ES-I3 (cell line): ENCODE measurements around the gene NCEH1.
"Not testable (repeated sequence)": the region's sequence is repeated elsewhere in the genome, so short reads cannot be mapped to it uniquely, and the experiment has no call there.

Experiments used
- H3K36me3 ChIP-seq: 2 replicates; pipeline ENCODE4 v1.6.1; 2013; ENCODE audit warnings: mild to moderate bottlenecking, low read length, control low read depth, moderate library complexity; ENCODE audit not compliant: insufficient read depth
- H3K4me1 ChIP-seq: 2 replicates; pipeline ENCODE4 v1.6.1; 2013; ENCODE audit warnings: mild to moderate bottlenecking, control low read depth, low read length; ENCODE audit not compliant: insufficient read depth
- H3K9ac ChIP-seq: 2 replicates; pipeline ENCODE4 v1.6.1; 2013; ENCODE audit warnings: low read depth, mild to moderate bottlenecking, low read length, moderate library complexity
- H3K9me3 ChIP-seq: 2 replicates; pipeline ENCODE4 v1.6.1; 2013; ENCODE audit warnings: mild to moderate bottlenecking, low read length, moderate library complexity; ENCODE audit not compliant: control insufficient read depth, insufficient read depth

Gene NCEH1

GRCh38 chr3:172676196-172676922, 34.5 kb downstream of the NCEH1 start:
- Histone ChIP-seq H3K36me3 (no peaks in the 10 kb centered on the region), H3K9ac (peak overlapping the region; percentile 26; the same call in 1 of the 2 replicates)

GRCh38 chr3:172675441-172676193, 35.2 kb downstream of the NCEH1 start:
- H3K9me3 ChIP-seq = no peaks in the 10 kb centered on the region
- peaks cover 20% of the 10 kb centered on the region for H3K4me1 ChIP-seq
- H3K9ac ChIP-seq = peak overlapping the region; percentile 26; the same call in 1 of the 2 replicates
- no peaks in the 10 kb centered on the region for H3K36me3 ChIP-seq

More at GRCh38 chr3:172676196-172676922, 34.5 kb downstream of the NCEH1 start:
- H3K4me1 ChIP-seq = peaks cover 20% of the 10 kb centered on the region
- no peaks in the 10 kb centered on the region for H3K9me3 ChIP-seq

DNA sequence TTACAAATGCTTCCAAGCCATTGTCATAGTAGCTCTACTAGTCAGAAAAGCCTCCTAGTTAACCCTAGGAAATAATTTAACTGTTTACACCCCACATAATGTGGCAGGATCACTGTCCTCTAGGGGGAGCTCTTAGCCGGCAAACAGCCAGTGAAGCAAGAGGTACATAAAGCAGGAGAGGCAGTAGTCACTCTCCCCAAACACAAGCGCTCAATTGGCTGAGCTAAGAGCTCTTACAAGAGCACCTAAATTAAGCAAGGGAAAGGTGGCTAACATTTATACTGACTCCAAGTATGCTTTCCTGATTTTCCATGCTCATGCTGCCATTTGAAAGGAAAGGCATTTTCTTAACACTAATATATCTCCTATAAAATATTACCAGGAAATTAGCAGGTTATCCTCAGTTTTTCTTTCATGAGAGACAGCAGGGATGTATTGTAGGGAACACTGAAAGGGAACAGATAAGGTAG, 37.6 kb downstream of the NCEH1 start:
- H3K9ac ChIP-seq = no peak overlapping the region
- no peaks in the 10 kb centered on the region for H3K36me3 ChIP-seq
- H3K9me3 ChIP-seq = no peaks in the 10 kb centered on the region
- H3K4me1 ChIP-seq = peaks cover 14% of the 10 kb centered on the region

DNA sequence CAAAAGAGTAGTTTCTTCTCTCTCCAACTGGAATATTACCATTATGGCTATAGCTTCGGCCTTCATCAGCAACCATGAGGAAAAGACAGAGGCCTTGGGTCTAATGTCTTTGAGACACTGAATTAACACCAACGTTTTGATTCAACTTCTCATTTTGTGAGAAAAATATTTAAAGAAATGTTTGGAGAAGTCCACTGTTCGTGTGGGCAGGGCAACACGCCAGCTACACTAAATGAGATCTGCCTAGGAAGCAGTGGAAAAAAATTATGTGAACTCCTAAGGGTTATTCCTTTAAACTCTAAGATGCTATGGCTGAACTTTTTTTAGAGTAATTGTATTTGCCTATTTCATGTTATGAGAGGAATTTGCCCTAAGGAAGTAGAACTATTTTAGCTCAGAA, 41.8 kb downstream of the NCEH1 start:
- H3K36me3 ChIP-seq = no peaks in the 10 kb centered on the region
- peaks cover 4% of the 10 kb centered on the region for H3K9me3 ChIP-seq
- H3K9ac ChIP-seq = no peak overlapping the region
- H3K4me1 ChIP-seq = peaks cover 5% of the 10 kb centered on the region

DNA sequence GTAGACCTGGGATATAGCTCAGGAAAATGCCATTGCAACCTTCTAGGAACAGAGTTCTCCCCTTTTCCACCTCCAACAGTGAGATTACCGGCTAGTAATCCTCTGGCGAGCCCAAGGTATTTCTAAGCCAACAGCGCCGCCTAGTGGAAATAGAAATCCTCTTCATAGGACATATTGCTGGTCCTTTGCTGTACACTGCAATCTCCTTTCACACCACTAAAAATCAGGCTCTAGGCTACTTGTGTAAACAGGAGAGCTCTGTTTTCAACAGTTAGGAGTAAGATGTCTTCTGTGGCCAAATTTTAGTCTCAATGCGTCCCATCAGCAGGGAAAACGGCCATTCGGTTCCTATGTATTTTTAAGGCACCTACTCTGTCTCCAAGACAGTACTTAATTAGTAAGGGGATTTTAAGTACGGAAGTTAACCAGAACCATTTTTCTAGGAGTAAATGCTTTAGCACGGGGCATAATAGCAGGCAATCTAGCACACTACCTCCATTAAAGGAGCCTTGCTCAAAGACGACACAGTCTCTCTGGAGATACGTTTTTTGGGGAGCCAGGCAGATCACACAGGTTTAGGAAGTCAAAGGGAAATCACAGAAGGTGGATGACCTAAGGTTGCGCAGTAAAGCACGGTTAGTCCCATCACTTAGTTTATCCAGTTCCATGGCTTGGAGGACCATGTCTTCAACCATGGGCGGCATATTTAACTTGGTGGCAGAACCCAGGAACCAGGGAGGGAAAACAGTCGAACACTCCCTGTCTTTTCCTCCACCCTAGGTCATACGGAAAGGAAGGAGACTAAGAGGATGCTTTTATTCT, 43.8 kb downstream of the NCEH1 start:
- Histone ChIP-seq H3K9me3 (peaks cover 4% of the 10 kb centered on the region), H3K4me1 (no peaks in the 10 kb centered on the region), H3K9ac (no peak overlapping the region), H3K36me3 (no peaks in the 10 kb centered on the region)

- no peak overlapping the region for H3K9ac ChIP-seq
- H3K4me1 ChIP-seq = no peaks in the 10 kb centered on the region
- peaks cover 4% of the 10 kb centered on the region for H3K9me3 ChIP-seq
- no peaks in the 10 kb centered on the region for H3K36me3 ChIP-seq
These were observed 44.5 kb downstream of the NCEH1 start for GRCh38 chr3:172666181-172666872.

- H3K9ac ChIP-seq, H3K36me3 ChIP-seq, H3K4me1 ChIP-seq, H3K9me3 ChIP-seq: not testable (repeated sequence)
These were observed 45.4 kb downstream of the NCEH1 start for GRCh38 chr3:172665510-172665909.

DNA sequence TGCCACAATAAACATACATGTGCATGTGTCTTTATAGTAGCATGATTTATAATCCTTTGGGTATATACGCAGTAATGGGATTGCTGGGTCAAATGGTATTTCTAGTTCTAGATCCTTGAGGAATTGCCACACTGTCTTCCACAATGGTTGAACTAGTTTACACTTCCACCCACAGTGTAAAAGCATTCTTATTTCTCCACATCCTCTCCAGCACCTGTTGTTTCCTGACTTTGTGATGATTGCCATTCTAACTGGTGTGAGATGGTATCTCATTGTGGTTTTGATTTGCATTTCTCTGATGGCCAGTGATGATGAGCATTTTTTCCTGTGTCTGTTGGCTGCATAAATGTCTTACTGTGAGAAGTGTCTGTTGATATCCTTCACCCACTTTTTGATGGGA, 50.4 kb downstream of the NCEH1 start:
- H3K9ac ChIP-seq, H3K9me3 ChIP-seq: not testable (repeated sequence)
- peaks cover 25% of the 10 kb centered on the region for H3K4me1 ChIP-seq

DNA sequence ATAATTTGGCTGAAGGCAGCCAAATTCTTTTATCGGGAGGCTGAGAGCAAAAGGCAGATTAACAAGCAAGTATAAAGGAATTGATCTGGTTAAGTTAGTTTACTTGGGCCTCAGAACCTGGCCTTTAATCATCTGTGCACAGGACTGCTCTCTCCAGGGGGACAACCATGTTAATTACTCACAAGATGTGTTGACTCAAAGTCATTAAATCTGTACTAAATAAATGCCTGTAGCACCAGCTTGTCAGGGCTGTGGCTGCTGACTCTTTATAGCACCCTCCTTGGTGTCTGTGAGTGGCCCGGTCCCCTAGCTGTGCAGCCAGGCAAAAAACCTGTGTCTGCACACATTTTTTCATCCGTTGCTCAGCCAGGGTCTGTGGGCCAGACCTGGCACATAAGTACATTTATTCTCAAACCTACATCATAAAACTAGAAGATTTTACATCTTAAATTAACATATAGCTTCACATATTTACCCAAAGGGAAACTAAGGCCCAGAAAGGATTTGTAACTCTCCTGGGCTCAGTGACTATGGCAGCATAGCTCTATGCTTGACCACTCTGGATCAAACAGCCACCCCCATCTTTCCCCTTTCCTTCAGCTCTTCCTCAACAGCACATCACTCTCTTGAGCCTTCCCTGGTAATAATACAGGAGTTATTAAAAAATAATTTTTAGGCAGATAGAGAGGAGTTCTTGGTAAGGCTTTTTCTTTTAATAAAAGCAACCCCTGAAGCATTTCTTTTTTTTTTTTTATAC, 51.4 kb downstream of the NCEH1 start:
- Histone ChIP-seq H3K36me3 (no peaks in the 10 kb centered on the region), H3K9ac (no peak overlapping the region), H3K4me1 (peaks cover 25% of the 10 kb centered on the region), H3K9me3 (no peaks in the 10 kb centered on the region)

More for the DNA sequence above, 50.4 kb downstream of the NCEH1 start:
- H3K36me3 ChIP-seq = not testable (repeated sequence)

DNA sequence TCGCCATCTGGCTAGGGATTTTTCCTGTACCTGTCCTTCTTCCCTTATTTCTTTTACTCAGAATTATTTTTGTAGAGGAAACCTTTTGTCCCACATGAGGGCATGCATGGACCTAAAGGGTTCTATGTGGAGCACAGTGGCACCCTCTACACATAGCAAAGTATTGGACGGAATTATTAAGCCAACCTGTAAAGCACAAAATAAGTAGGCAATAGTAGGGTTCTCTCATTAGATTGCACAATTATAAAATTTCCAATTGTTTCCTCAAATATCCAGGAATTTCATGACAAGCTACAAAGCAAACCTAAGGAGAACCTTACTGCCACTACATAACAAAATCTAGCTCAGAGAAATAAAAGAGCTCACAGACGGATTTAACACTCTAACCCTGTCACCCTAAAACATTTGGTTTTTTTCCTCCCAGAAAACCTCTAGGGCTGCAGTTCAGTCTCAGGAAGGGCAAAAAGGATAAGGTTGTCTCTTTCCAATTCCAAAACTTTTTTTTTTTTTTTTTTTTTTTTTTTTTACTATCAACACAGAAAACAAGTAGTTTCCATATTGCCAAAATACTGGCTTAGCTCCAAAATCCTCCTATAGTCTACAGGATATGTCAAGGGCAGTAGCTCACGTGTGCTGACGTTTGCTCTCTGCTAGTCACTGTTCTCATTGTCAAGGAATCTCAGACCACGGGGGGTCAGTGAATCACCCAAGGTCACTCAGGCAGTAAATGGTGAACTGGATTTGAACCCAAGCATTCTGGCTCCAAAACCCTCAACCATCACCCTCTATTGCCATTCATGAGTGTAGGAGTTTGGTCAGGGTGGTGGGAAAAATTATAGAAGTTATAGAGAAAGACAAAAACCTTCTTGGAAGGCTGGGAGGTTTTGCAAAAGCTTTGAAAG, 52.3 kb downstream of the NCEH1 start:
- Histone ChIP-seq H3K9ac (no peak overlapping the region), H3K4me1 (peaks cover 25% of the 10 kb centered on the region), H3K9me3 (no peaks in the 10 kb centered on the region), H3K36me3 (no peaks in the 10 kb centered on the region)

DNA sequence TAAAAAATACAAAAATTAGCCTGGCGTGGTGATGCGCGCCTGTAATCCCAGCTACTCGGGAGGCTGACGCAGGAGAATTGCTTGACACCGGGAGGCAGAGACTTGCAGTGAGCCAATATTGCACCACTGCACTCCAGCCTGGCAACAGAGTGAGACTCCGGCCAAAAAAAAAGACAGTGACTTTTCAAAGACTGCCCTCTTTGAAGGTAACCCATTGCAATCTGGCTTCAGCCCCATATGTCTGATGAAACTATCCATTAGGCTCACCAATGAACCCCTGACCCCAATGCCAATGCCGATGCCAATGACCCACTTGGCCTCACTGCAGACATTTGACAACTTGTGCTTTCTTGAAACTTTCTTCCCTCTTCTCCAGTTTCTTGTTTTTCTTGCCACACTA, 54.3 kb downstream of the NCEH1 start:
- H3K9me3 ChIP-seq = no peaks in the 10 kb centered on the region
- no peak overlapping the region for H3K9ac ChIP-seq
- no peaks in the 10 kb centered on the region for H3K36me3 ChIP-seq
- peaks cover 25% of the 10 kb centered on the region for H3K4me1 ChIP-seq

DNA sequence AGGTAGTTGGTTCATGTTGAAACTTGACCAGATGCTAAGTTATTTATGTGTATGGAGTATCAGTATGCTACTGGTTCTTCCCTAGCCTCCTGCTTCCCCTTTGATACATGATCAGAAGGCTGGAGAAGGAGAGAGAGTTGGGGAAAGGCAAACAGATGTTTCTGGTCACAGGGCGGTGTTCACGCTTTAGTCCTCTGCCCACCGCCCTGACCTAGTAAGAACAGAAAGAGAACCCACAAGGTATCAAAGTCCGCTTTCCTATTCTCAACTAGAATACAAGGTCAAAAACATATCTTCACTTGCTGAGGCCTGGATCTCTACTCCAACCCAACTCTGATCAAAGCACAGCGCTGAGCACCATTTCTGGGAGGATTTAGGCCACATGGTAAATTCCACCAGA, 55.5 kb downstream of the NCEH1 start:
- Histone ChIP-seq H3K9ac (no peak overlapping the region), H3K9me3 (no peaks in the 10 kb centered on the region), H3K36me3 (no peaks in the 10 kb centered on the region), H3K4me1 (peaks cover 25% of the 10 kb centered on the region)

DNA sequence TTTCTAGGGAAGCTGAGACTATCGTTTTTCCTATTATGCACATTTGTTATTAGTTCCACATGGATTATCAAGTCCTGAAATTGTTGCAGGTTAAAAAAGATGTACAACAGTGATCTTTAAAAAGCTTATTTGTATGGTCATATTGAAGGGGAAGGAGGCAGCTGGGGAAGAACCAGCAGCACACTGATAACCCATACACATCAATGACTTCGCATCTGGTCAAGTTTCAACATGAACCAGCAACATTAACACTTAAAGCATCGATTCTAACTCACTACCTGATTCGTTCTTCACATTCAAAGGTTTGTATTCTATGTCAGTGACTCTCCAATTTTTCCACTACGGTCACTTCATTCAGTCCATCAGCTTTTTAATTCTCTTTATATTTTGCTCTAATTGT, 56.4 kb downstream of the NCEH1 start:
- H3K9ac ChIP-seq = no peak overlapping the region; the same call in 1 of the 2 replicates
- H3K9me3 ChIP-seq = no peaks in the 10 kb centered on the region
- H3K36me3 ChIP-seq = no peaks in the 10 kb centered on the region
- peaks cover 22% of the 10 kb centered on the region for H3K4me1 ChIP-seq
